Measurements from ENCODE around the gene GLIPR2.
"Not testable (repeated sequence)": the region's sequence is repeated elsewhere in the genome, so short reads cannot be mapped to it uniquely, and the experiment has no call there.

The GLIPR2 gene

DNA sequence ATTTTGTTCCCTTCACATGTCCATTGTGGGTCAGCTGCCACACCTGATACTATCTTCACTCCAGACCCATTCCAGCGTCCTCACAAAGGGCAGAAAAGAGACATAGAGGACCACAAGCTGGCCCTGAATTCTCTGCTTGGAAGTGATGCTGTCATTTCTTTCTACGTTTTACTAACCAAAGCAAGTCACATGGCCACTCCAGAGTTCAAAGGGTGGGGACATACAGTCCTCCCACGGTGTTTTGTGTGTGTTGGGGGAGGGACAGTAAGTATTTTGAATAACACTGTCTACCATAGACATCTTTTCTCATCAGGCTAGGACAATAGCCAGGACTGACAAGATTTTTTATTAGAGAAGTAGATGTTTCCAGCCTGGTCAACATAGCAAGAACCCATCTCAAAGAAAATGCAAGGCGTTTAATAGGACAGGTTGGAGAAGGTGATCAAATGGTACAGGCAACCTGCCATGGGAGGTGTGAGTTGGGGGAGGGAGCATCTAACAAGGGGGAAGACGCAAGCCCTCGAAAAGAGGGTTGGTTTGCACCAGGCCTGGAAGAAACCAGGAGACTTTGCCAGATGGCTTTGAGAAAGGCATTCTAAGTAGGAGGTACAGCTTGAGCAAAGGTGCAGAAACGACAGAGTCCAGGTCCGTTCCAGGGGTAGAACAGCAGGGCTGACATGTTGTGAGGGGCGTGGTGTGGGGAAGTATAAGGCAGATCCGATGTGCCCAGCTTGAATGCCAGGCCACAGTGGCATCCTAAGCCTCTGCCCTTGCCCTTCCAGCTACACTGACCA lies 11.3 kb upstream of the GLIPR2 start:
- no peak for DNase-seq

- no peak for DNase-seq
These were observed 10.4 kb upstream of the GLIPR2 start for GRCh38 chr9:36126016-36126730.

GRCh38 chr9:36127652-36128244 lies 8.8 kb upstream of the GLIPR2 start:
- DNase-seq = peak; percentile 95 to 96

GRCh38 chr9:36128349-36128748 lies 8.2 kb upstream of the GLIPR2 start:
- DNase-seq = peak; percentile 84 to 89

DNA sequence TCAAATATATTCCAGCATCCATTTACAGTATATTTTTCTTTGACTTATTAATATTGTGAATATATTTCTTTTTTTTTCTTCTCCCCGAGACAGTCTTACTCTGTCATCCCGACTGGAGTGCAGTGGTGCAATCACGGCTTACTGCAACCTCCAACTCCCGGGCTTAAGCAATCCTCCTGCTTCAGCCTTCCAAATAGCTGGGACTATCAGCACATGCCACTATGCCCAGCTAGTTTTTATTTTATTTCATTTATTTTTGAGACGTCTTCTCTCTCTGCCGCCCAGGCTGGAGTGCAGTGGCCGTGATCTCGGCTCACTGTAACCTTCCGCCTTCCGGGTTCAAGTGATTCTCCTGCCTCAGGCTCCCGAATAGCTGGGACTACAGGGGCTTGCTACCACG lies 7.4 kb upstream of the GLIPR2 start:
- DNase-seq = peak; percentile 41 to 44

DNA sequence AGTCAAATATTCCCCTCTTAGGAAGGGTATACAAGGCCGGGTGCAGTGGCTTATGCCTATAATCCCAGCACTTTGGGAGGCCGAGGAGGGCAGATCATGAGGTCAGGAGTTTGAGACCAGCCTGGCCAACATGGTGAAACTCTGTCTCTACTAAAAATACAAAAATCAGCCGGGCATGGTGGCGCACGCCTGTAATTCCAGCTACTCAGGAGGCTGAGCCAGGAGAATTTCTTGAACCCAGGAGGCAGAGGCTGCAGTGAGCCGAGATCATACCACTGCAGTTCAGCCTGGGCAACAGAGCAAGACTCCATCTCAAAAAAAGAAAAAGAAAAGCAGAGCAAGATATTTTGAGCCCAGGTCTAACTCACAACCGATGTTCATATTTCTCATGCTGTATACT lies 4.9 kb upstream of the GLIPR2 start:
- DNase-seq = not testable (repeated sequence)

DNA sequence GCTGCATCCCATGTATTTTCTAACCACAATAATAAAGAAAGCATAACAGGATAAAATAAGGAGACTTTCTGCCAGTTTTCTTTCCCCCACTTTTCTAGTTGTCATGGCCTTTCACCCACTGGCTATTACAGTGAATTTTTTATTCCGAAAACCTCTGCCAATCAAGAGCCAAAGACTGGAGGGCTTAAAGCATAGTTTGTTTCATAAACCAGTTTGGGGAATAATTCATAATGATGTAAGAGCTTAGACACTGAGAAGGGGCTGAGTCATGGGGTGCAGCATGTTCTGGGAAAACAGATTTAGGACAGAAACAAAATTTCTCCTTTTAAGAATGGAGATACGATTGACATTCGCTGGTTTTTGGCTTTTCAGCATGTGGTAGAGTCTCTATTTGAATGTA lies 4.4 kb upstream of the GLIPR2 start:
- DNase-seq = no peak

DNA sequence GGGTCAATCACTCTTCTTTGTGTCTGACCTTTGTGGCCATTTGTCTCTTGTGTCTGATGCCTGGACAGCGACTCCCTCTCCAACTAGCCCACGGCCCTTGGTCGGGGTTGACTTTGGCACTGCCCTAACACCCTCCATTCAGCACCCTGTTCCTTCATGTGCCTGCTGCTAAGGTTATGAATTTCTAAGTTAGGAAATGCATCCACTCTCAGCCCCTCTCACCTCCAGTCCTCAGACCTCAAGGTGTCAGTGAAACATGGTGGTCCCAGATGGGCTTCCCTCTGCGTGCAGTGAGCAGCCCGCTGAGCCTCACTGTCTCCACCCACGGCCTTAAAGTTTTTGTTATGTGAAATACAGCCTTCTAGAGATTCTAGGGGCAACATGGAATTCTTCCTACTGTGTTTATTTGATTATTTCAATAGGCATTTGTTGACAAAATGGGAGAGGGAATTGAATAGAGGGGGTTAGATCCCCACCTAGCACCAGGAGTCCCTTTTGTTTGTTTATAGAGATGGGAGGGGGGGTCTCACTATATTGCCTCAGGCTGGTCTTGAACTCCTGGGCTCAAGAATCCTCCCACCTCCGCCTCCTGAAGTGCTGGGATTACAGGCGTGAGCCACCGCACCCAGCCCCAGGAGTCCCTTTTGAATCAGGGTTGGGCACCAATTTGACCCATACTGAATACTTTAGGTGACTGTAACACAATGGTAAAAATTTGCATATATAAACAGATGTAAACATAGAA lies 1.6 kb upstream of the GLIPR2 start:
- DNase-seq = no peak

- DNase-seq = no peak
These were observed 727 bp upstream of the GLIPR2 start for GRCh38 chr9:36135741-36136271.

- DNase-seq = peak in 1 of 2 experiments; percentile 6
These were observed 410 bp downstream of the GLIPR2 start for GRCh38 chr9:36136894-36137391.

- DNase-seq = no peak
These were observed 965 bp downstream of the GLIPR2 start for GRCh38 chr9:36137392-36138004.

DNA sequence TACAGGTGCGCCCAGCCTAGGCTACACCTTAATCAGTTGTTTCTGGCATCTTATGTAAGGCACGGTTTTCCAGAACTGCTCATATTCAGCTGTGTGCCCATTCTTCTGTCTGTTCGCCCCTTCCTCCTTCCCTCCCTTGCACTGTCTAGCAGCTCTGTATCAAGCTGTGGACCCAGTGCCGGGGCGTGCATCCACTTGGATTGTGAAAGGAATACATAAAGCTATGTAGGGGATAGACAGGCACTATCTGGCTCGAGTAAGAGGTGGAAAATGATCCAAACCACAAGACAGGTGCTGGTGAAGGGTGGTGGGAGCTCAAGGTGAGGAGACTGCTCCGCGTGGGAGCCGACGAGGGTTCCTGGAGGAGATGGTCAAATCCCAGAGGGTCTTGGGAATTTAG lies 2.0 kb downstream of the GLIPR2 start:
- DNase-seq = no peak

DNA sequence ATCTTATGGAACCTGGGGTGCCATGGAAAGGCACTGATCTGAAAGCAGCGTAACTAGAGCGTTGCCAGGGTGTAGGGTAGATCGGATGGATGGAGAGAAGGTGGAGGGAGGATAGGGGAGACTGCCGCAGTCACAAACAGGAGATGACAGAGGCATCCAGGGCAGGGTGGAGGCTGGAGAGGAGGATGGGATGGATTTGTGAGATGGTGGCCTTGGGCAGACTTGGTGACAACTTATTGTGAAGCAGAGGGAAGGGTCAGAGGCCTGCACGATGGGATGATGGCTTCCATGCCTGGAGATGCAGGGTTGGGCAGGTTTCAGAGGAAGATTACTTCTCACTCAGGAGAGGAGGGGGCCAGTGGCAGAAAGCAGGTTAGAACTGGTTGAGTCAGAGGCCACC lies 2.4 kb downstream of the GLIPR2 start:
- DNase-seq = no peak

- DNase-seq = peak; percentile 56 to 61
These were observed 3.9 kb downstream of the GLIPR2 start for GRCh38 chr9:36140086-36141084.

- DNase-seq = no peak
These were observed 4.8 kb downstream of the GLIPR2 start for GRCh38 chr9:36141288-36141687.

GRCh38 chr9:36141761-36142160 lies 5.2 kb downstream of the GLIPR2 start:
- no peak for DNase-seq

GRCh38 chr9:36142510-36143244 lies 6.1 kb downstream of the GLIPR2 start:
- DNase-seq = peak; percentile 28 to 30

GRCh38 chr9:36143245-36143641 lies 6.7 kb downstream of the GLIPR2 start:
- DNase-seq = no peak

- peak; percentile 20 to 25 for DNase-seq
These were observed 8.0 kb downstream of the GLIPR2 start for GRCh38 chr9:36144309-36145232.
